ENCODE data around the gene MAP3K15.

Gene MAP3K15, protein sequence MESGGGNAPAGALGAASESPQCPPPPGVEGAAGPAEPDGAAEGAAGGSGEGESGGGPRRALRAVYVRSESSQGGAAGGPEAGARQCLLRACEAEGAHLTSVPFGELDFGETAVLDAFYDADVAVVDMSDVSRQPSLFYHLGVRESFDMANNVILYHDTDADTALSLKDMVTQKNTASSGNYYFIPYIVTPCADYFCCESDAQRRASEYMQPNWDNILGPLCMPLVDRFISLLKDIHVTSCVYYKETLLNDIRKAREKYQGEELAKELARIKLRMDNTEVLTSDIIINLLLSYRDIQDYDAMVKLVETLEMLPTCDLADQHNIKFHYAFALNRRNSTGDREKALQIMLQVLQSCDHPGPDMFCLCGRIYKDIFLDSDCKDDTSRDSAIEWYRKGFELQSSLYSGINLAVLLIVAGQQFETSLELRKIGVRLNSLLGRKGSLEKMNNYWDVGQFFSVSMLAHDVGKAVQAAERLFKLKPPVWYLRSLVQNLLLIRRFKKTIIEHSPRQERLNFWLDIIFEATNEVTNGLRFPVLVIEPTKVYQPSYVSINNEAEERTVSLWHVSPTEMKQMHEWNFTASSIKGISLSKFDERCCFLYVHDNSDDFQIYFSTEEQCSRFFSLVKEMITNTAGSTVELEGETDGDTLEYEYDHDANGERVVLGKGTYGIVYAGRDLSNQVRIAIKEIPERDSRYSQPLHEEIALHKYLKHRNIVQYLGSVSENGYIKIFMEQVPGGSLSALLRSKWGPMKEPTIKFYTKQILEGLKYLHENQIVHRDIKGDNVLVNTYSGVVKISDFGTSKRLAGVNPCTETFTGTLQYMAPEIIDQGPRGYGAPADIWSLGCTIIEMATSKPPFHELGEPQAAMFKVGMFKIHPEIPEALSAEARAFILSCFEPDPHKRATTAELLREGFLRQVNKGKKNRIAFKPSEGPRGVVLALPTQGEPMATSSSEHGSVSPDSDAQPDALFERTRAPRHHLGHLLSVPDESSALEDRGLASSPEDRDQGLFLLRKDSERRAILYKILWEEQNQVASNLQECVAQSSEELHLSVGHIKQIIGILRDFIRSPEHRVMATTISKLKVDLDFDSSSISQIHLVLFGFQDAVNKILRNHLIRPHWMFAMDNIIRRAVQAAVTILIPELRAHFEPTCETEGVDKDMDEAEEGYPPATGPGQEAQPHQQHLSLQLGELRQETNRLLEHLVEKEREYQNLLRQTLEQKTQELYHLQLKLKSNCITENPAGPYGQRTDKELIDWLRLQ (N-terminal part only)

DNA sequence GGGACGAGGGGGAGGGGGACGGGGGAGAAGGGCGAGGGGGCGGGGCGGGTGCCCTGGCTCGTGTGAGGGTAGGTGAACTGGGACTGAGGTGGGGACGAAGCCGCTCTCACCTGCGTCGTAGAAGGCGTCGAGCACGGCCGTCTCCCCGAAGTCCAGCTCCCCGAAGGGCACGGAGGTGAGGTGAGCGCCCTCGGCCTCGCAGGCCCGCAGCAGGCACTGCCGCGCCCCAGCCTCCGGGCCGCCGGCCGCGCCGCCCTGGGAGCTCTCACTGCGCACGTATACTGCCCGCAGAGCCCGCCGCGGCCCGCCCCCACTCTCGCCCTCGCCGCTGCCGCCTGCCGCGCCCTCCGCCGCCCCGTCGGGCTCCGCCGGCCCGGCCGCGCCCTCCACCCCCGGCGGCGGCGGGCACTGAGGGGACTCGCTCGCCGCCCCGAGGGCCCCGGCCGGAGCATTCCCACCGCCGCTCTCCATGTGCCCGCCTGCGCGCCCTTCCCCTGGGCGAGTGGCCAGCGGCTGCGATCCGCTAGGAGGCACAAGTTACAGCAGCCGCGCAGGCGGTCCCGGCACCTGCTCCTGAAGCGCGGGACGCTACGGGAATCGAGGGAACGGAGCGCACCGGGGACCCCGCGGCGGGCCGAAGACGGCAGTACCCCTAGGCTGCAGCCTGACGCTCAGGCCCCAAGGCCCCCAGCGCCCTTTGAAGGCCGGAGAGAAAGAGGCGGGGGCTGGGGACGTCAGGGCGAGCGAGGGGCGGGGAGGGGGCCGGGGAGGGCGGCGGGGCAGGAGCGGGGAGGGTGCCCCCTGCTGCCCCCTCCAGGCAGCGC lies at the start of gene MAP3K15:
Gene MAP3K15, minus strand, starts transcription at position 718 of the 824 bp plus-strand sequence. Its CDS starts 247 bp downstream, at position 471.
- DNase-seq: peak in 1 of 2 experiments; percentile 55

DNA sequence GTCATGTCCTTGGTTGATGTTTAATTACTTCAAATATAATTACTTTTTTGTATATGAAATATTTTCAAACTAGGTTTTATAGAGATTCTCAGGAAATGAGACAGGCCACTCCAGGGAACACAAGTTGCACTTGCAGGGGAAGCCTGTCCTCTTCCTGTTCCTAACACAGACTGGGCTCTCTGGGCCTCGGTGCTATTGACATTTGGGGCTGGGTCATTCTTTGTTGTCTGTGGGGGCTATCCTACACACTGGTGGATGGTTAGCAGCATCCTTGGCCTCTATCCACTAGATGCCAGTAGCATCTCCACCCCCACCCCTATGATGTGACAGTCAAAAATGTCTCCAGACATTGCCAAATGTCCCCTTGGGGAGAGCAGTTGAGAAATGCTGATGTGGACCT lies 49.3 kb upstream of the MAP3K15 start:
- DNase-seq: no peak

DNA sequence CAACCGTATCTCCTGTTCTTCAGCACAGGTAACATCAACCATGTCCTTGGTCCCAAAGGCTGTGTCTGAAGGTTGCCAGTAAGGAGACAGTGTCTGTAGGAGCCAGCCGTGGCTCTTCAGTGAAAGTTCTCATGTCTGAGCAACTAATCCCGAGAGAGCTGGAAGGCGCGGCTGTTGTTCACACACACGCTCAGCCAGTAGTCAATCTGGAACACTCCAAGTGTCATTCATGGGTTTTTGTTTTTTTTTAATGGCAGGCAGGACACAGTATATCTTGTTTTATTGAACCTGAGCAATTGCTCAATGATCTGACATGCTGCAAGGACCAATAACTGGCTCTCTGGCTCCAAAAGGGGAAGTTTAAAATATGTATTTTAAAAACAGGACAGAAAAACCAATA lies 48.4 kb upstream of the MAP3K15 start:
- DNase-seq: no peak

DNA sequence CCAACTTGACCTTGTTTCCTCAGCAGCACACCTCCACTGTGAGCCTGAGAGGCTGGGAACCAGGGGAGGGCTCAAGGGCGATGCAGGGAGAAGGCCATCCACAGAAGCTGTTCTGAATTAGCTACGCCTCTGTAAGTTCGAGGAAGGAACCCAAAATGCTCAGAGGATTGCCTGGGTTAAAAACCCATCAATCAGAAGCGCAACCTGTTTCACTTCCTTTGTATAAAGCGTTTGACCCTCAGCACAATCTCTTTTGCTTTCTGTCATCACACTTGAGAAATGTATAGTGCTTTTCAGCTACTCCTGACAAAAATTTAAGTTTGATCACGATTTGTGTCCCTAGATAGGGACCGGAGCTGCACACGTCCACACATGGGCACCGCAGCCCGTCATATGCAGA lies 48.0 kb upstream of the MAP3K15 start:
- DNase-seq: no peak

DNA sequence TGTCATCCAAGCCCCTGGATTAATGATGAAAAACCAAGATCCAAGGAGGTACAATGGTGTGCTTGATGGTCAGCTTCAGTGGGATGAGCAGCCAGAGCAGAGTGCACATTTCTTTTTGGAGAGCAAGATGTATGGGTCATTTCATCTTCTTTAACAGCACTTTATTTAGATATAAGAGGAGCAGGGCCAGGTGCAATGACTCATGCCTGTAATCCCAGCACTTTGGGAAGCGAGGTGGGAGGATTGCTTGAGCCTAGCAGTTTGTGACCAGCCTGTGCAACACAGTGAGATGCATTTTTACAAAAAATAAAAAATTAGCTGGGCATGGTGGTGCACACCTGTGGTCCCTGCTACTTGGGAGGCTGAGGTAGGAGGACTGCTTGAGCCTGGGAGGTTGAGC lies 45.3 kb upstream of the MAP3K15 start:
- no peak for DNase-seq

DNA sequence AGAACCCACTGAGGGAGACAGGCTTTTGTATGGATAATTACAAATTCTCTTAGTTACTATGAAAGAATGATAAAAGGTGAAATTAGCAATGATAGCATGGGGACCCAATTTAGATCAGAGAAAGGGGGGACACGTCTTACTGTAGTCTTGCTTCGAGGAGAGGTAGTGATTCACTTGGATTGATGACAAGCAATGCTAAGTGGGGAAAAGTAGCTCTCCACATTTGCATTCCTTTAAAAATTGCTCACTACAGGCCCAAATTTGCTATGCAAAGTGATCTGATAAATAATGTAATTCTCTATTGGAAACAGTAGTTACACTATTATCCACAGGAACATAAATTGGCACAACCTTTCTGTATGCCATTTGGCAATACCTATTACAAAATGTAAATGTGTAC lies 42.5 kb upstream of the MAP3K15 start:
- no peak for DNase-seq

DNA sequence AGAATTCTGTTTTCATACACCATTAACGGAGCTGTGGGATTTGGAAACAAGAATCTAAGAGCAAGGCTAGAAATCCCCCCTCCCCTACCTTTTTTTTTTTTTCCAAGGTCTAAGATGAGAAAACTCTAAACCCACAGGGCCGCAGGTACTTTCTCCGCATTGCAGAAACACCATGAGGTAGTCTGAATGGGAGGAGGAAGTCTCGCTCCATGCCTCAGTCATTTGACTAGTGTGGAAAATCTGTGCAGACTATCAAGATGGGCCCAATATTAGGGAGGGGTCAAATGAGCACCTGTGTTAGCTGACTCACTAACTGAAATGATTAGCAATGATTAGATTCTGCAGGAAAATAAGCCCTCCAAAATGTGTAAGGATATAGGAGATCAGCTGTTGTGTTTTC lies 40.9 kb upstream of the MAP3K15 start:
- DNase-seq: no peak

DNA sequence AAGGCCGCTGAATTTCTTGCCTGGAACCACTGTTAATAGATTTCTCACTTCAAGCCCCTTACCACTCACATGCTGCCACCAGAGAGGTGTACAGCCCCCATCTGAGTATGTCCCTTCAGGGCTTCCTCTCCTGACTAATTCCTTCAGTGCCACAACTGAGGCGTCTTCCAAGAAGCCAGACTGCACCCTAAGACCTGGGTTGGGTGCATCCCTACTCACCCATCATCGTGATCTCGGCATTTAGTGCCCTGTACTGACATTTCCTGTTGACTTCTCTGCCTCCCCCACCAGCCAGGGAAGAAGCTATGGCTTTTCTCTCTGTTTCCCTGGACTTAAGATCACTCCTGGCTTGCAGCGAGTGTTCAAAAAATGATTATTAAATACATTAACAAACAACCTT lies 40.4 kb upstream of the MAP3K15 start:
- DNase-seq: no peak

DNA sequence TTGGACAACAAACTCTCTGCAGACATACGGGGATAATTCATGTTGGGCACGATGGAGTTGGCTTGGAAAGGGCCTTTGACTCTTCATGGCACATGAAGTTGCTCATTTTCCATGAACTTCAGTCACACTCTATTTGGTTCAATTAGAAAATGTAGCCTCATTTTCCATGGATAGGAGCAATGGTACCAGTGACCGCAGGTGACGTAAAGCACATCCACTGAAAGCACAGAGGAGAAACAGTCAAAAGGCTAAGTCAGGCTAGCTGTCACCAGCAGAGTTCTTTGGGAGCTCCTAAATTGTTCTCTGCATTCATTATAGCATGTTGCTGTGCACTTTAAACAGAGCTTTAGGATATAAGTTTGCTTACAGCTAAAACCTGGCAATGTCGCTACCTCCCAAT lies 39.9 kb upstream of the MAP3K15 start:
- DNase-seq: no peak

DNA sequence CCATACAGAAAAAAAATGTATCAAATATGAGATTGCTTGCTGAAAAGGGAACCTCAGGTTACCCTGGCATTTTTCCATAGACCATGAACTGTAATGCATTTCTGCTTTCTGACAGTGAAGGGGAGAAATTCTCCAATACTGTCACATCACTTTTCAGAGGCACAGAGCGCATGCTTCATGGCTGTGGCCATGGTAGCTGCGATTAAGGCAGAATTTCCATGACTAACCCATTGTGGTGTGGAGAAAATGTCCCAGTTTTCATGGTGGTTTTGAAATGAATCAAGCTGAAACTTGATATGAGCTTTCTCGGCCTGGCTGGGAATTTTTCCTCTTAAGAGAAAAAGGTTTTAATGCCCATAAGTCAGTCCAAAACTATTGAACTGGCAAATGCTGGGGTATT lies 39.5 kb upstream of the MAP3K15 start:
- DNase-seq: no peak

DNA sequence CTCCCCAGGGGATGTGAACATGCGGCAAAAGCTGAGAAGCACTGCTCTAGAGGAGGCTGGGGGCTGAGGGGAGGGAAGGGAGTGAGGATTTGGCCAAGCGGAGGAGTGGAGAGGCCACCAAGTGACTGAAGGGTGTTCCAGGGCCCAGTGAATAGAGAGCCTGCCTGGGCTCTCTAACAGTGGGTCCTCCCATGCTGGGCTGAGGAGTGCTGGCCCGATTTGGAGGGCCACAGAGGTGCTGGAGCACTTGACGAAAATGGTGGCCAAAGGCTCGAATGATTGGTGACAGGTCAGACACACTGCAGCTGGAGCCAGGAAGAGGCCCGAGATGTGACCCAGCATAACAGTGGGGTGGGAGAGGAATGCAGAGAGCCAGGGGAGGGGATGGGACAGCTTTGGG lies 37.5 kb upstream of the MAP3K15 start:
- no peak for DNase-seq

DNA sequence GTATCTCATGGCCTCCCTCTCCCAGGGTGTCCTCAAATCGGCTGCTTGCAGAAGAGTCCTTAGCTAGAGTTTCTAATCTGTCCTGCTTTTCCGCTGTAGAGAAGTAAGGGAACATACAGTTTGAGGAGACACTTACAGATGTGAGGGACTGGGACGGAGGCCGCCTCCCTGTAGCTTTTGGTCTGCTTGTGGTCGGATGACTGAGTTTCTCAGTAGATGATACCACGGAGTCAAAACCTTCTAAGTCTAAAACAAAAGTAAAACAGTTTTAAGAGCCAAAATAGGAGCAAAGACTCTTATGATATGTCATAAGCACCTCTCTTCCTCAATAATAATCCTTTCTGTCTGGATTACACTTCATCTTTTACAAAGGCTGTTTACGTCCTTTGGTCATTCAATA lies 34.5 kb upstream of the MAP3K15 start:
- DNase-seq: no peak

DNA sequence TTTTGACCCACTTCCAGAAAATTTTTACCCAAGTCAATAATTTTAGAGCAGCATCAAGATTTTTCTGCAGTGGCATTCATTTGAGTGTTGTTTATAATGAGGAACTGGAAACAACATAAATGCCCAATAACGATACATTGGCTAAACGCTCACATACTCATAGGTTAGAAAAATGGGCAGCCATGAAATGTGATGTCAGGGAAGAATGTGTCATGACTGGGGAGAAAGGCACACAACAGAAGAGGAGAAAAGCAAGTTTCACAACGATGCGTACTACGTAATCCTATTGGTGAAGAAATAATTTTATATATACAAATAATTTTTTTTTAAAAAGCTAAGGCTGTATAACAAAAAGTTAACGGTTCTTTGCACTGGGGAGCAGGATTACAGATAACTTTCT lies 33.6 kb upstream of the MAP3K15 start:
- DNase-seq: no peak

DNA sequence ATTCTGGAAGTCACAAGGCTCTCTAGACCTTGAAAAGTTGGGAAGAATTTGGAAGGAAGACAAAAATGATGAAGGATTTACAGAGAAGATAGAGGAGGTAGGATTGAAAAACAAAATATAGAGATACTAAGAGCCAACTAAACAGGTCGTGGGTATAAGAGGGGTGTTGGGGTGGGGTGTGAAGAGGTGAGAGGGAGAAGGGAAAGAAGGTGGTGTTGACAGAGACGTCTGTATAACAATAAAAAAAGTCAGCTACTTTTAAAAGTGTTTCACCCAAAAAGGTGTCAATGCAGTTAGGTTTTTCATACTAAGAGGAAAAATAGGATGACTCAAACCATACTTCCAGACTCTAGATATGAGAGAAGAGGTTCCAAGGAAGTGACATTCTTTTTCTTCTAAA lies 33.0 kb upstream of the MAP3K15 start:
- DNase-seq: no peak

DNA sequence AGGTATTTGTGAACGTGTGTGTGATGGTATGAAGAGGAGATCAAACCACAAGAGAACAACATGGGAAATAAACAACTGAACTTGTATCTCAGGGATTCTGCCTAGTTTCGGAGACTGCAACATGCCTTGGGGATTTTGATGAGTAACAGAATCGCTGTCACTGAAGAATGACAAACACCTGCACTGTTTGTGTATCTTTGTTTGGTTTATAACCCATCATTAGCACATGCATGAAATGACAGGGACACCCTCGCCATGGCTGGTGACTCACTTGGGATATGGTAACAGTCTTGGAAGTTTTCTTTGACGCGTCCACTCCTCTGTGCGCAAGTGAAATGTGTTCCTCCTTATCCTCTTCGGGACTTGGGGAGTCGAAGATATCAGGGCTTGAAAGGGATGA lies 30.3 kb upstream of the MAP3K15 start:
- no peak for DNase-seq

DNA sequence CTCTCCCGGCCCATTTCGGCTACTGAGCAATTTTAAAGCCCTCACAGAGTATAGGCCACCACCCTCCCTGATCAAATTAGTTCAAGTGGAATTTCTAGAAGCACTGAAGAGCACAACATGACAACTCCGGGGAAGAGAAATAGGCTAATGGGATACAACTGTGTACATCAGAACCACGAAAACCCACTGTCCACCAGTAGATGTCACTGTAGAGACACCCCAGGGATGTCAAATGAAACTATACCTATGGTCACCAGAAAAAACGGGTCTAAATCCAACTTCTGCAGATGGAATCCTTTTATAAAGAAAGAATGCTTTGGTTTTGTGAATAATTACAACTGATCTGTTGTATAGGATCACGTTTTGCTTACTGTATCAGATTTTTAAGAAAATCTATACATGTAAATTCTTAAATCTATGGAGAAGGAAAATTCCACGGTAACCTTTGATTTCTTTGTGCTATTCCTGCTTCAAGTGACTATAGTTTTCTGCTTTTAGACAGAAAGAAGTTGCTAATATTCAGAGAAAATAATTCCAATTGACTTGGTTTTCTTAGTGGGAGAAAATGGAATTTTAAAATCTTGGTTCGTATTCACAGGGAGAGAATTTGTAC lies 29.5 kb upstream of the MAP3K15 start:
- DNase-seq: peak; percentile 32 to 71

DNA sequence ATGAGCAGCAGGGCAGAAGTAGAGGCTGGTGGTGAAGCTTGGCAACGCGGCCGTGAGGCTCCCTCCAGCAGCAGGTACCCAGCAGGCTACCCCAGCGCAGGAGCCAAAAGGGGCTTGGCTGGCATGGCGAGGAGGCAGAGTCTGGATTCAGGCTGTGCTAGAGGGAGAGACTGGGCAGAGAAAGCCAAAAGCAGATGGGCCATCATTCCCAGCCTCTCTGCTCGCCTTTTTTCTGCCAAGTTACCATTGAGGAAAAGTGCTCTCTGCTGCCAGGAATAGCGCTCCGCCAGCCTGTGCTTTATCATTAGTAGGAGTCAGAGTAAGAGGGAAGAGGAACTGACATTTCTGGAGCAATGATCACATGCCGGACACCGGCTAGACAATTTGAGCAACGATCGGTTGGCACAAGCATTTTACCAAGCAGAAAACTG lies 28.7 kb upstream of the MAP3K15 start:
- peak; percentile 83 to 95 for DNase-seq

DNA sequence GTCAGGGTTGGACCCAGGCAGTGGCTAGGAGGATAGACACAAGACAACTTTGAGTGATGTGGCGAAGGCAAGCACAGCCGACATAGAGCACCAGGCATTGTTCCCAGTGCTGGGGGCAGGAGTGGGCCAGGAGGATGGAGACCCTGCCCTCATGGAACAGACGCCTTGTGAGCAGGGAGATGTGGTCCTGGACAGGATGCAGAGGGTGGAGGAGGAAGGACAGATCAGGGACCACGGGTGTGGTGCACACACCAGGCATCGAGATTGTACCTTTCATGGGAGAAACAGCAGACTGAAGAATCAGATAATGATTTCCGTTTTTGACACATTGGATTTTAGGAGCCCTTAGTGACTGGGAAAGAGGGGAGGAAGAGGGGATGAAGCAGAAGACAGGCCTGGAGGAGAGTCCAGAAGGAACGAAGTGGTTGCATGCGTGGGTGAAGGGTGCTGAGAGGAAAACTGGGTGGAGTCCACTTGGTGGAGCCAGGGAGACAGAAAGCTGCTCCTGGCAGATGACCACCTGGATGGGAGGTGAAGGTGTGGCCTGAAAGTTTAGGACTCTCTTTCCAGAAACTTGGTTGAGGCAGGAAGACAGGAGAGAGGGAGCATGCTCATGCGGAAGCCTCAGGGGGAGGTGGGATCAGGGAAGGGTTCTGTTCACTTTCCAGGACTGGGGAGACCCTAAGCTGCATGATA lies 27.9 kb upstream of the MAP3K15 start:
- DNase-seq: no peak

DNA sequence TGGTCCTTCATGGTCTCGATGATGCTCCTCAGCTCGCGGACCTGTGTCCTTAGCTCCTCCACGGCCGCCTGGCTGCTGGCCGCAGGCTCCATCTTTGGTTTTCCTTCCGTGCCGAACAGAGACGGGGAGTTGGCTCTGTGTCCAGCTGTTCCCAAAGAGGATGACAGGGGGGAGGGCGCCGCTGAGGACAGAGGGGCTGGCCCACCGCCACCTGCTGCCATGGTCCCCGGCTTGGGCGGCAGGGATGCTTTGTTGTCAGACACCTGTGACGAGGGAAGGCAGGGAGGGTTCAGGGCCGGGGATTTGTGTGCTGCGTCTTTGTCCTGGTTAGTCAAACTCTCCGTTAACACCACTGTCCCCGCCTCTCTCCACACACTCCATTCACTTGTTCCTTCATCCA lies 26.6 kb upstream of the MAP3K15 start:
- DNase-seq: no peak

DNA sequence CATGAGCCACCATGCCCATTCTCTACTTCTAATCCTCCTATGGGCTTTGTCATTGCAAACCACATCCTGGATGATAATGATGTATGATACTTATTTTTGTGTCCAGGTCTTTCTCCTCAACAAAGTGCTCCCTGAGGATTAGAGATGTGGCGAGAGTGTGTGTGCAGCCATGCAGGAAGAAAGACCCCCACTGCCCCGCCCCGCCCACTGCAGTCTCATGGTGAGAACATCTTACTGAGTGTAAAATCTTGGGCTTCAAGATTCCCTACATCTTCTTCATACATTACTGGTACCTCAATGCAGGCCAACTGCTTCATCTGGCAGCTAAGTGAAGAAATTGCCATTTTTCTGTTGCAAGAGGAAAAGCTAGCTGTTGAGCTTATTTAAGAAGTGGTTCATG lies 25.9 kb upstream of the MAP3K15 start:
- no peak for DNase-seq

DNA sequence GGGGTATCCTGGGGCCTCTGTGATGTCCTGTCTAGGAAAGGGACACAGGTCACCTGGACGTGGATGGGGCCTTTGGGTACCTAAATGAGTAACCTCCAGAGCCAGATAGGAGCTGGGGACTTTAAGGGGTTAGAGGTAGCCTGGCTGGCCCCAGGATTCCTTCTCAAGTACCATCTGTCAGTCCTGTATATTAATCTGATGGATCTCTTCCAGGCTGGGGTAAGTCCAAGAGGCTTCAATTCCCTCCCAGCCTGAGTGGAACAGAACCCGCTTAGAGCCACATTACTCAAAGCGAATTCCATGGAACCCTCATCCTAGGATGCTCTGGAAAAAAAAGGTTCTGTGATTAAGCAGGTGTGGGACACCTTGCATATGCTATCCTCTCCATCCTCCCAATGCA lies 24.8 kb upstream of the MAP3K15 start:
- DNase-seq: peak in 1 of 2 experiments; percentile 25
